ENCODE data around the gene SOD3. TPM values are rescaled to one million over a fixed set of nuclear protein-coding genes. Genes with fewer than 3 reads are reported as not detected.

SOD3 gene
- total and polyA plus RNA-seq, 2 of the 8 experiments (the other 6 are each of a cell fraction or from before 2014, with no cell fraction given): 4.9 TPM

DNA sequence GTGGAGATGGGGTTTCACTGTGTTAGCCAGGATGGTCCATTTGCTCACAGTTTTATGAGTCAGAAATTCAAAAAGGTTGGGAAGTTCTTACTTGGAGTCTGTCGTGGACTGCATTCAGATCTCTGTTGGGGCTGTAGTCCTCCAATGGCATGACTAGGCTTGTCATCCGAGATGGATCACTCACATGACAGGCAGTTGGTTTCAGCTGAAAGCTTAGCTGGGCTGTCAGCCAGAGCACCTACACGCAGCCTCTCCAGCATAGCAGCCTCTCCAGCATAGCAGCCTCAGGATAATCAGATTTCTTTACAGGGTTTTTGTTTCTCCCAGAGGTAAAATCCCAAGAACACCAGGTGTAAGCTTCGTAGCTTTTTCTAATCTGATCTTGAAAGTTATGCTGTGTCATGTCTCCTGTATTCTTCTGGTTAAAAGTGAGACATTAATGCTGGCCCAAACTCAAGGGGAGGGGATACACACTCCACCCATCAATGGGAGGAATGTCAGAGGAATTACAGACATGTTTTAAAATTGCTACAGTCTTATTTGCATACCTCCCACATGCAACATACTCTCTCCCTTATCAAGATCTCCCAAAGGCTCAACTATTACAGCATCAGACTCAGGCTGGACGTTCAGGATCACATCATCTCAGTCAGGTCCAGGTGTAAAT, 31.6 kb upstream of the SOD3 start:
- H2BK15ac ChIP-seq (ENCODE audit: low read length): no peak overlapping the region
- H3K27ac ChIP-seq (ENCODE audit: low read depth, low read length): no peak overlapping the region
- H3K9ac ChIP-seq (replicated peaks in 1 of 4; ENCODE audit: extremely low read depth in 1 of 4, low read depth in 3 of 4, low read length in 3 of 4): no peak overlapping the region
- DNase-seq (ENCODE audit: low read depth in 1 of 2, low spot score in 2 of 2) (no peak), FAIRE-seq (no peak)
- no peak overlapping the region for H3K14ac ChIP-seq (ENCODE audit: insufficient read length)
- H4K5ac ChIP-seq (ENCODE audit: insufficient read length, low read depth, low read length): no peak overlapping the region
- no peak overlapping the region for H4K8ac ChIP-seq (ENCODE audit: extremely low read depth, insufficient read depth, low read length)
- no peaks in the 10 kb centered on the region for H3K27me3 ChIP-seq (replicated peaks in 1 of 4; ENCODE audit: control insufficient read depth in 3 of 4, extremely low read depth in 1 of 4, insufficient read depth in 3 of 4, low read length in 3 of 4)
- no peak overlapping the region for H3K18ac ChIP-seq (ENCODE audit: extremely low read depth, low read length)
- no peaks in the 10 kb centered on the region for H3K79me2 ChIP-seq (ENCODE audit: control insufficient read depth in 1 of 2, insufficient read depth in 2 of 2, low read length in 2 of 2)
- no peak overlapping the region for H2AFZ ChIP-seq (ENCODE audit: low read length)
- no peaks in the 10 kb centered on the region for H3K9me3 ChIP-seq (ENCODE audit: insufficient read depth in 2 of 2, low read depth in 1 of 2, low read length in 1 of 2)
- H3K4ac ChIP-seq (replicated peaks; ENCODE audit: insufficient read length, low read depth, low read length): no peak overlapping the region
- whole genome bisulfite sequencing, 2 experiments (ENCODE audit: extremely low coverage in 1 of 2, insufficient coverage in 1 of 2, insufficient read length in 1 of 2, insufficient replicate concordance in 2 of 2, low coverage in 1 of 2, low lambda C conversion rate in 2 of 2, missing lambda C conversion rate in 1 of 2): 86% methylated on average over 5 of the region's 5 CpGs; no CpG with 5 or more reads in 1 of the 2 experiments
- CTCF ChIA-PET (ENCODE audit: partially characterized antibody): interaction anchor here (1.6 kb wide), 1 partner anchor 19 kb away, joined by 4 read pairs; no protein-coding TSS in a partner anchor
- H2BK120ac ChIP-seq (replicated peaks; ENCODE audit: low read depth, low read length): no peak overlapping the region
- no peak overlapping the region for H3K4me2 ChIP-seq (ENCODE audit: insufficient read depth in 1 of 2, low read depth in 2 of 2, low read length in 2 of 2)
- 0 out of 7 replicates have a peak, but pooled peaks cover 0 to 5% (median 0%) of the 10 kb centered on the region in 4 experiments for H3K4me1 ChIP-seq (replicated peaks in 1 of 4; ENCODE audit: control insufficient read depth in 3 of 4, insufficient read depth in 4 of 4, low read length in 3 of 4)
- H2AK5ac ChIP-seq (ENCODE audit: low read depth, low read length): no peak overlapping the region
- no peak overlapping the region for H3K23ac ChIP-seq (ENCODE audit: insufficient read length)
- H4K91ac ChIP-seq (replicated peaks; ENCODE audit: insufficient read length, low read length): no peak overlapping the region
- H3K56ac ChIP-seq (replicated peaks; ENCODE audit: insufficient read length, low read depth, low read length): no peak overlapping the region
- no peaks in the 10 kb centered on the region for H3K79me1 ChIP-seq (ENCODE audit: low read depth, low read length)
- no peaks in the 10 kb centered on the region for H4K20me1 ChIP-seq (replicated peaks in 1 of 2; ENCODE audit: control insufficient read depth in 1 of 2, insufficient read depth in 2 of 2, low read length in 2 of 2)
- no peak overlapping the region for H2BK5ac ChIP-seq (ENCODE audit: low read depth, low read length)
- POLR2A ChIA-PET (ENCODE audit: partially characterized antibody): no interaction called here
- H3K23me2 ChIP-seq (ENCODE audit: low read depth, low read length): no peaks in the 10 kb centered on the region
- no peak overlapping the region for H2BK20ac ChIP-seq (ENCODE audit: low read length)
- no peaks in the 10 kb centered on the region for H3K36me3 ChIP-seq (ENCODE audit: control insufficient read depth in 2 of 4, insufficient read depth in 4 of 4, low read length in 3 of 4)
- H2BK12ac ChIP-seq (ENCODE audit: low read depth, low read length): no peak overlapping the region
- no peak overlapping the region for H3K4me3 ChIP-seq (ENCODE audit: extremely low read depth in 1 of 4, insufficient read depth in 2 of 4, low read depth in 3 of 4, low read length in 4 of 4)
- TF ChIP-seq CEBPB (IDR thresholded peaks at IDR 0.05; ENCODE audit: low read depth, low read length) (no peak), ASH2L (IDR thresholded peaks at IDR 0.05; ENCODE audit: low read length) (no peak), TAF1 (IDR thresholded peaks at IDR 0.05; ENCODE audit: low read depth, low read length) (no peak)
